ENCODE data around the gene ALG3. TPM values are rescaled to one million over a fixed set of nuclear protein-coding genes. Genes with fewer than 3 reads are reported as not detected.

Gene ALG3
- total RNA-seq, 1 experiment from 2014 or later = 95.1 TPM

DNA sequence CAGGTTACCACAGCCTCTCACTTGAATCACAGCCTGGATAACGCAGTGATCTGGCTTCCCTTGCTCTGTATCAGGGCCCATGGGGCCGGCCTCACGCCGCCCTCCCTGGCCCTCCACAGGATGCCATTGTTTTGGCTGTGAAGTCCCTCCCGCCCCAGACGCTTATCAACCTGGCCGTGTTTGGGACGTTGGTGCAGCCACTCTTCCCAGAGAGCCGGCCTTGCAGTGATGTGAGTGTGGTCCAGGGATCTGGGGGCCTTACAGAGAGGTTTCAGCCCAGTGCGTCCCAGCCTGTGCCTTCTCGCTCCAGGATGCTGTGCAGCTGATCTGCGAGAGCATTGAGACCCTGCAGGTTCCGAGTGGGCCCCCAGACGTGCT lies 12.7 kb downstream of the ALG3 start:
- Histone ChIP-seq H3K27ac (no peak overlapping the region), H3K79me2 (ENCODE audit: low read depth) (no peaks in the 10 kb centered on the region), H3K4me3 (no peak overlapping the region), H4K20me1 (ENCODE audit: insufficient read depth) (peaks cover 6% of the 10 kb centered on the region), H2AFZ (no peak overlapping the region), H3F3A (ENCODE audit: insufficient read depth, low read depth) (peaks cover 23% of the 10 kb centered on the region; the same call in 1 of the 2 replicates), H3K36me3 (ENCODE audit: low read depth) (no peaks in the 10 kb centered on the region), H3K4me1 (replicated peaks; ENCODE audit: insufficient read depth) (peaks cover 9% of the 10 kb centered on the region), H3K9me2 (ENCODE audit: insufficient read depth) (no peaks in the 10 kb centered on the region), H3K9me3 (ENCODE audit: insufficient read depth, low read depth) (no peaks in the 10 kb centered on the region), H3K27me3 (ENCODE audit: insufficient read depth, low read depth) (peaks cover 21% of the 10 kb centered on the region), H3K4me2 (no peak overlapping the region)
- BruUV-seq (replicated peaks) = no TSS peak
- ChIA-PET CTCF (interaction anchor here (0.9 kb wide), 1 partner anchor 8 kb away, joined by 3 read pairs; no protein-coding TSS in a partner anchor), POLR2A (ENCODE audit: unreplicated experiment) (no interaction called here)
- no peak for TF ChIP-seq EZH2 (IDR thresholded peaks at IDR 0.05; ENCODE audit: low read depth)
- TF ChIP-seq, protein P1, sequence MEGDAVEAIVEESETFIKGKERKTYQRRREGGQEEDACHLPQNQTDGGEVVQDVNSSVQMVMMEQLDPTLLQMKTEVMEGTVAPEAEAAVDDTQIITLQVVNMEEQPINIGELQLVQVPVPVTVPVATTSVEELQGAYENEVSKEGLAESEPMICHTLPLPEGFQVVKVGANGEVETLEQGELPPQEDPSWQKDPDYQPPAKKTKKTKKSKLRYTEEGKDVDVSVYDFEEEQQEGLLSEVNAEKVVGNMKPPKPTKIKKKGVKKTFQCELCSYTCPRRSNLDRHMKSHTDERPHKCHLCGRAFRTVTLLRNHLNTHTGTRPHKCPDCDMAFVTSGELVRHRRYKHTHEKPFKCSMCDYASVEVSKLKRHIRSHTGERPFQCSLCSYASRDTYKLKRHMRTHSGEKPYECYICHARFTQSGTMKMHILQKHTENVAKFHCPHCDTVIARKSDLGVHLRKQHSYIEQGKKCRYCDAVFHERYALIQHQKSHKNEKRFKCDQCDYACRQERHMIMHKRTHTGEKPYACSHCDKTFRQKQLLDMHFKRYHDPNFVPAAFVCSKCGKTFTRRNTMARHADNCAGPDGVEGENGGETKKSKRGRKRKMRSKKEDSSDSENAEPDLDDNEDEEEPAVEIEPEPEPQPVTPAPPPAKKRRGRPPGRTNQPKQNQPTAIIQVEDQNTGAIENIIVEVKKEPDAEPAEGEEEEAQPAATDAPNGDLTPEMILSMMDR (conservative IDR thresholded peaks at IDR 0.05) = no peak
- no peak for DNase-seq
- intact Hi-C loops (cut with micrococcal nuclease; ENCODE audit: unreplicated experiment) = no loop called here

DNA sequence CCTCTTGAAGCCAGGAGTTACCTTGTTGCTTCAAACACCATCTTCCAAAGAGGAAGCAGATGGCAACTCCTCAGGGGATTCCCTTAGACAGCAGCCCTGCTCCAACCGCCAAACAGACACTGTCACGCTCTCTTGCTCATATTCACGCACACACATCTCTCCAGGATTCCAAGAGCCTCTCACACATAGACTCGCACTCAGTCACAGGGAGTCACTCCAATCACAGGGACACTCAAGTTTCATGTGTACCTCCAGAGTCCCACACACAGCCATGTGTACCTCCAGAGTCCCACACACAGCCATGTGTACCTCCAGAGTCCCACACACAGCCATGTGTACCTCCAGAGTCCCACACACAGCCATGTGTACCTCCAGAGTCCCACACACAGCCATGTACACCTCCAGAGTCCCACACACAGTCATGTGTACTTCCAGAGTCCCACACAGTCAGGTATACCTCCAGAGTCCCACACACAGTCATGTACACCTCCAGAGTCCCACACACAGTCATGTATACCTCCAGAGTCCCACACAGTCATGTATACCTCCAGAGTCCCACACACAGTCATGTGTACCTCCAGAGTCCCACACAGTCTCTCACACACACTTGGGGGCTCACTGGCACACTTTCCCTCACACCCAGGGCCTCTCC lies 13.3 kb downstream of the ALG3 start:
- no peaks in the 10 kb centered on the region for H3K79me2 ChIP-seq (ENCODE audit: low read depth)
- H3K4me3 ChIP-seq = no peak overlapping the region
- intact Hi-C loops (cut with micrococcal nuclease; ENCODE audit: unreplicated experiment) = no loop called here
- peaks cover 9% of the 10 kb centered on the region for H3K4me1 ChIP-seq (replicated peaks; ENCODE audit: insufficient read depth)
- no TSS peak for BruUV-seq (replicated peaks)
- no peak overlapping the region for H3K27ac ChIP-seq
- ChIA-PET CTCF (interaction anchor here (0.6 kb wide), 1 partner anchor 346 kb away, joined by 12 read pairs; no protein-coding TSS in a partner anchor), POLR2A (ENCODE audit: unreplicated experiment) (no interaction called here)
- H3K9me2 ChIP-seq (ENCODE audit: insufficient read depth) = no peaks in the 10 kb centered on the region
- no peaks in the 10 kb centered on the region for H3K9me3 ChIP-seq (ENCODE audit: insufficient read depth, low read depth)
- no peak for TF ChIP-seq EZH2 (IDR thresholded peaks at IDR 0.05; ENCODE audit: low read depth)
- TF ChIP-seq, protein P1 (conservative IDR thresholded peaks at IDR 0.05) = no peak
- H3K27me3 ChIP-seq (ENCODE audit: insufficient read depth, low read depth) = peaks cover 25% of the 10 kb centered on the region
- H3F3A ChIP-seq (ENCODE audit: insufficient read depth, low read depth) = peaks cover 21% of the 10 kb centered on the region; the same call in 1 of the 2 replicates
- no peak overlapping the region for H2AFZ ChIP-seq
- no peaks in the 10 kb centered on the region for H3K36me3 ChIP-seq (ENCODE audit: low read depth)
- no peak overlapping the region for H3K4me2 ChIP-seq
- H4K20me1 ChIP-seq (ENCODE audit: insufficient read depth) = peaks cover under 1% of the 10 kb centered on the region; the same call in 1 of the 2 replicates
- DNase-seq = no peak

DNA sequence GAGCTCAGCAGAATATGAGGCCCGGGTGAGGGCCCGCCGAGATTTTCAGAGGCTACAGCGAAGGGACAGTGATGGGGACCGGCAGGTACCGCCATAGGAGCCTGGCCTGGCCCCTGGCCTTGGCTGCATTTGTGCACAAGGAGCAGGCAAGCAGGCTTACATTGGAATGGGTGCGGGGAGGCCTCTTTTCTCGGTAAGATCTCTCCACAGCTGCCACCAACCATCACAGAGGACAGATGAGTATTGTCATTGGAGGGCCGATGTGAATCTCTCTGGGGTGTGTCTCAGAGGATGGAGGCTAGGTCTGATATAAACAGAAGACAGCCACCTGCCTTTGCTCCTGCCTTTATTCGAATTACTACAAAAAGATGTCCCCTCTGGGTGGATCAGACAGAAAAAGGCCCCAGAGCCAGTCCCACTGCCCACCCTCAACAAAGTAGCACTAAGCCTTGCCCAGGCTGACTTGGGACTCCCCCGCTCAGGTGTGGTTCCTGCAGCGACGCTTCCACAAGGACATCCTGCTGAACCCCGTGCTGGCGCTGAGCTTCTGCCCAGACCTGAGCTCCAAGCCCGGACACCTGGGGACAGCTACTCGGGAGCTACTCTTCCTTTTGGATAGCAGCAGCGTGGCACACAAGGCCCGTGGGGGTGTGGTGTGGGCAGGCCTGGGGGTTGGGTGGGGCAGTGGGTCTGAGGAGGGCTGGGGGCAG lies 13.9 kb downstream of the ALG3 start:
- Histone ChIP-seq H3K36me3 (ENCODE audit: low read depth) (no peaks in the 10 kb centered on the region), H3K4me2 (no peak overlapping the region), H3K9me2 (ENCODE audit: insufficient read depth) (no peaks in the 10 kb centered on the region), H3K79me2 (ENCODE audit: low read depth) (no peaks in the 10 kb centered on the region), H3K9me3 (ENCODE audit: insufficient read depth, low read depth) (no peaks in the 10 kb centered on the region), H3K4me1 (replicated peaks; ENCODE audit: insufficient read depth) (peaks cover 14% of the 10 kb centered on the region), H3K4me3 (no peak overlapping the region), H3K27me3 (ENCODE audit: insufficient read depth, low read depth) (peaks cover 31% of the 10 kb centered on the region), H3K27ac (no peak overlapping the region), H4K20me1 (ENCODE audit: insufficient read depth) (no peaks in the 10 kb centered on the region; the same call in 1 of the 2 replicates), H3F3A (ENCODE audit: insufficient read depth, low read depth) (peaks cover 21% of the 10 kb centered on the region; the same call in 1 of the 2 replicates), H2AFZ (no peak overlapping the region)
- intact Hi-C loops (cut with micrococcal nuclease; ENCODE audit: unreplicated experiment) = no loop called here
- no peak for TF ChIP-seq EZH2 (IDR thresholded peaks at IDR 0.05; ENCODE audit: low read depth)
- TF ChIP-seq, protein P1 (conservative IDR thresholded peaks at IDR 0.05) = no peak
- BruUV-seq (replicated peaks) = no TSS peak
- no peak for DNase-seq
- CTCF ChIA-PET = interaction anchor here (0.6 kb wide), 1 partner anchor 345 kb away, joined by 12 read pairs; no protein-coding TSS in a partner anchor
- POLR2A ChIA-PET (ENCODE audit: unreplicated experiment) = no interaction called here
